GM20000 (cell line): ENCODE results near the gene MRTO4.
"Not testable (repeated sequence)": the region's sequence is repeated elsewhere in the genome, so short reads cannot be mapped to it uniquely, and the experiment has no call there.

Experiments
- DNase-seq: peaks from one replicate; pipeline ENCODE4 v3.0.0; 2012; ENCODE audit warnings: low spot score
- CTCF ChIP-seq: IDR thresholded peaks from 2 replicates; pipeline ENCODE4 v1.5.1; 2012; ENCODE audit warnings: mild to moderate bottlenecking, control low read depth; ENCODE audit errors: extremely low read depth, missing control alignments

Gene MRTO4

GRCh38 chr1:19272064-19272463, 20.5 kb downstream of the MRTO4 start:
- TF ChIP-seq CTCF: no peak

GRCh38 chr1:19273106-19273843, 21.7 kb downstream of the MRTO4 start:
- DNase-seq: no peak
- TF ChIP-seq CTCF: no peak

More at GRCh38 chr1:19272064-19272463, 20.5 kb downstream of the MRTO4 start:
- DNase-seq: no peak

- not testable (repeated sequence) for DNase-seq
Measured at GRCh38 chr1:19273844-19274531, 22.4 kb downstream of the MRTO4 start.

GRCh38 chr1:19274636-19275035, 23.0 kb downstream of the MRTO4 start:
- TF ChIP-seq CTCF: no peak

GRCh38 chr1:19283891-19284290, 32.3 kb downstream of the MRTO4 start:
- TF ChIP-seq CTCF: no peak
- DNase-seq: no peak

More at GRCh38 chr1:19274636-19275035, 23.0 kb downstream of the MRTO4 start:
- DNase-seq: no peak

DNA sequence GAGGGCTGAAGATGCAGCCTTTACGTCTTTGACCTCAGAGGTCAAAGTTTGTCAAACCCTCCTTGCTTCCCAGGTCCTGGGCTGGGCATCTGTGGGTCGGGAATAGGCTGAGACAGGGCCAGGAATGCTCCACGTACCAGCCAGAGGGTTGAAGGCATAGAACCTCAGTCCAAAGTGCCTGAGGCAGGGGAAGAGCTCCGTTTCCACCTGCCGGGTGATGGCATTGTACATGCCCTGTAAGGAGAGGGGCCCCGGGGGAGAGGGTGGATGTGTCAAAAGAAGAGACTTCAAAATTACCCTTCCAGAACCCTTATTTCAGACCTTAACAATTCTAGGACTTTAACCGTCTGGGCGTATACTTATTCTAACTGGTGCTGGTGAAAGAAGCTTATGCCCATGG, 33.3 kb downstream of the MRTO4 start:
- DNase-seq: no peak
- TF ChIP-seq CTCF: no peak

- not testable (repeated sequence) for DNase-seq
Measured at GRCh38 chr1:19285366-19285765, 33.8 kb downstream of the MRTO4 start.

DNA sequence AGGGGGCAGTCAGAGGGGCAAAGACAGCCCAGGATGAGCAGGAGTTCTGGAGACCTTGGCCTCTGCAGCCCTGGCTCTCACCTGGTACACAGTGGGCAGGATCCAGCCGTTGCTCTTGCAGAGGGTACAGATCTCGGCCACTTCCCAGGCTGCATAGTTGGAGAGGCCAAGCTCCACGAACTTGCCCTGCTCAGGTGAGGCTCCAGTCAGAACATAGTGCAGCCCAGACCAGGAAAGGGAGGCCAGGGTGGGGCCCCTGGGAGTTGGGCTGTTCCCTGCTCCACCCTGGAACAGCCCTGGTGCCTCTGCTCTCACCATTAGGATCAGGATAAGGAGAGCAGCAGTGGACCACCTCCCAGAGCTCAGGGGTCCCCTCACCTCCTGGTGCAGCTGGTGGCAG, 34.2 kb downstream of the MRTO4 start:
- not testable (repeated sequence) for DNase-seq

DNA sequence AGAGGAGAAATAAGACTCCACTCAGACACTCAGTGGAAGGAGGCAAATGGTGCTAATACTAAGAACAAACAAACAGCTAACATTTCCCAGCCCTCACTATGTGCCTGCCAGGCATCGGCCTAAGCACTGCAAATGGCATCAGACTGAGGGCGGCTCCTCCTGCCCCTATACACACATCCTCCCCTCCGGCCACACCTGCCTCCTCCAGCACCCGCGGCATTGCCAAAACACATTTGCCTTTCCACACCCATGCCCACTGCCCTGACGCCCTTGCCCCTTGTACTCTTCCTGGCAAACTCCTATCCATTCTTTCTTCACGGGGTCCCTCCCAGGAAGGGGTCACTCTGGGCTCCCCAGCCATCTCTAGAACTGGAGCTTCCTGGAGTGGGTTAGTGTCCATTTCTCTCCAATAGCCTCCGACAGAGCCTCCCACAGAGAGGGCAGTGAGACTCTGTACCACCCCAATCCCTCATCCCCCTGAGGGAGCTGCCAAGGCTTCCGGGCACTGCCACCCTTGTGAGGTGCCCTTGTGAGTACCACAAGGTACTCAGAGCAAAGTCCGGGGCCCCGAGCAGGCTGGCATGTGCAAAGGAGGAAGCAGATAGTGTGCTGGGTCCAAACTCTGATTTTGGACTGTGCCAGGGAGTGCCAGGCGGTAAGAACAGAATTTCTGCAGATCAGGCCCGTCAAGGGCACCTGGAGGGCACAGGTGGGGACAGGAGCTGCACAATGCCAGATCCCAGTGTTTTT, 36.0 kb downstream of the MRTO4 start:
- DNase-seq: no peak
- TF ChIP-seq CTCF: no peak

DNA sequence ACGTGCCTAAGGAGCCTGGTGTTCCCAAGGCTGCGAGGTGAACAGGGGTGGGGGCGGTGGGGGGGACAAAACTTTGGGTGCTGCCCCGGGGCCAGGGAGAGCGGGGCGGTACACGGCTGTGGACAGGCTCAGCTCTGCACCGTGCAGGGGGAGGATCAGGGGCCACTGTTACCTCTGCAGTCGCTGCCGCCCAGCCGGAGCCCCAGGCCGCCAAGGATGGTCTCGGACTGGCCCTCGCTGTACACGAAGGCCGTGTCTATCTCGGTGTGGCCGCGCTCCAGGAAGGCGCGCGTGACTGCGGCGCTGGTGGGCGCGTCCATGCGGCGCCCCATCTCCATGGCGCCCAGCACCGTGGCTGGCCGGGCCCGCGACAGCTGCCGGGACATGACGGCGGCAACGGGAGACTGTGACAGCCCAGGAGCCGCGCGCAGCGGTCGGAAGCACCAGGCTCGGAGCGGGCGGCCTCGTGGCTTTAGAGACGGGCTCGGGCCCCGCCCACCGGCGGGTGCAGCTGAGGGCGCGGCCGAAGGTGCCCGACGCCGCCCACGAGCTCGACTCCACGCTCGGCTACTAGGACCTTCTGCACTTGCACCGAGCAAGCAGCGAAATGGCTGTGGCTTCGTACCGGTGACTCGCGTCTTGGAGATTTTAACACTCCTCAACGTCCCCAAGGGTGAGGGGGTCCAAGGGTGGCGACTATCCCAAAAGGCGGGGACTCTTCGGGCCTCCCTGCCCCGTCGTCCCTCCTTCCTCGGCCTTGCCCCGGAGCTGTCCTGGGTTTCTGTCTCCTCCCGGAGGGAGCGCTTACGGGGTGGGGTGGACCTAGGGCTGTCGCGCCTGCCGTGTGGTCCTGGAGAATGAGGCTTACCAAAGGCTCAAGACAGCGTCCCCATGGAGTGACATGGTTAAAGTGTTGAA, 37.0 kb downstream of the MRTO4 start, which contains the start of gene AKR7A3:
TSS of gene AKR7A3 (minus strand) at position 447 of the 918 bp plus-strand sequence. CDS start at position 386, 61 bp downstream.
- peak; percentile 72 for DNase-seq
